Thyroid gland (tissue), 4 donors: Measurements from ENCODE around the gene CFH.

Source experiments
- CTCF ChIP-seq, 6 experiments: fragments of 200-600 bp in 3 of 6; fragments of 450-650 bp in 3 of 6; sonication (generic) in 3 of 6; IDR thresholded peaks; one replicate each; pipeline ENCODE4 v1.5.1; 2016 to 2019; ENCODE audit warnings: antibody characterized with exemption in 6 of 6, mild to moderate bottlenecking in 2 of 6, inconsistent platforms in 1 of 6, moderate library complexity in 1 of 6
- POLR2A ChIP-seq, 2 donors: fragments of 450-650 bp; IDR thresholded peaks; one replicate each; pipeline ENCODE4 v1.6.1; 2017; ENCODE audit warnings: antibody characterized with exemption in 2 of 2, mild to moderate bottlenecking in 2 of 2, moderate library complexity in 1 of 2

- TF ChIP-seq CTCF (IDR thresholded peaks at IDR 0.05): no peak
- no peak for TF ChIP-seq POLR2A (IDR thresholded peaks at IDR 0.05)
Measured at GRCh38 chr1:196650403-196650802, 1.4 kb upstream of the CFH start.
